Measurements from ENCODE around the gene VARS2.

GRCh38 chr6:30922447-30922852 is 8.4 kb downstream of the VARS2 start:
- TF ChIP-seq POLR2A (IDR thresholded peaks at IDR 0.05) = no peak
- TF ChIP-seq CTCF (IDR thresholded peaks at IDR 0.05) = no peak
- no peak for TF ChIP-seq EP300 (IDR thresholded peaks at IDR 0.05)
